Measurements from ENCODE around the gene SIGLEC9. TPM values are rescaled to one million over a fixed set of nuclear protein-coding genes. Genes with fewer than 3 reads are reported as not detected.

SIGLEC9 gene
- total and polyA plus RNA-seq, 8 donors: 0.63 to 46.5 (median 1.4) TPM

GRCh38 chr19:51145916-51146493 lies 21.3 kb downstream of the SIGLEC9 start:
- Histone ChIP-seq H3K4me3 (no peak overlapping the region), H3K27ac (no peak overlapping the region), H3K9me3 (no peaks in the 10 kb centered on the region), H3K27me3 (peaks cover 0 to 33% of the 10 kb centered on the region in 2 donors), H3K4me1 (peaks cover 0 to 64% of the 10 kb centered on the region in 2 donors), H3K36me3 (no peaks in the 10 kb centered on the region)
- intact Hi-C loops (cut with DNase I): no loop called here
- DNase-seq: no peak
- TF ChIP-seq CTCF (IDR thresholded peaks at IDR 0.05): no peak
- no peak for ATAC-seq

GRCh38 chr19:51146751-51147150 lies 22.0 kb downstream of the SIGLEC9 start:
- TF ChIP-seq CTCF (IDR thresholded peaks at IDR 0.05): no peak
- H3K27me3 ChIP-seq: peaks cover 0 to 25% of the 10 kb centered on the region in 2 donors
- H3K4me1 ChIP-seq: peaks cover 0 to 56% of the 10 kb centered on the region in 2 donors
- H3K27ac ChIP-seq: no peak overlapping the region
- intact Hi-C loops (cut with DNase I): no loop called here
- H3K4me3 ChIP-seq: no peak overlapping the region
- no peaks in the 10 kb centered on the region for H3K36me3 ChIP-seq
- ATAC-seq: no peak
- no peak for DNase-seq
- H3K9me3 ChIP-seq: no peaks in the 10 kb centered on the region

- Histone ChIP-seq H3K27me3 (peaks cover 0 to 17% of the 10 kb centered on the region in 2 donors), H3K4me3 (no peak overlapping the region), H3K9me3 (no peaks in the 10 kb centered on the region), H3K36me3 (no peaks in the 10 kb centered on the region), H3K27ac (peak overlapping the region in 1 of 2 donors; percentile 39), H3K4me1 (peaks cover 0 to 47% of the 10 kb centered on the region in 2 donors)
- intact Hi-C loops (cut with DNase I): no loop called here
- no peak for DNase-seq
- ATAC-seq: no peak
- no peak for TF ChIP-seq CTCF (IDR thresholded peaks at IDR 0.05)
Measured at GRCh38 chr19:51147663-51148062, 23.0 kb downstream of the SIGLEC9 start.

- no peak for TF ChIP-seq CTCF (IDR thresholded peaks at IDR 0.05)
- no peaks in the 10 kb centered on the region for H3K36me3 ChIP-seq
- H3K4me3 ChIP-seq: no peak overlapping the region
- DNase-seq (no peak), ATAC-seq (no peak)
- peaks cover 0 to 17% of the 10 kb centered on the region in 2 donors for H3K27me3 ChIP-seq
- peak overlapping the region in 1 of 2 donors; percentile 39 for H3K27ac ChIP-seq
- no peaks in the 10 kb centered on the region for H3K9me3 ChIP-seq
- H3K4me1 ChIP-seq: peaks cover 0 to 40% of the 10 kb centered on the region in 2 donors
- intact Hi-C loops (cut with DNase I): no loop called here
Measured at GRCh38 chr19:51148580-51148979, 23.9 kb downstream of the SIGLEC9 start.

- peaks cover 0 to 25% of the 10 kb centered on the region in 2 donors for H3K27me3 ChIP-seq
Measured at GRCh38 chr19:51150627-51151026, 25.9 kb downstream of the SIGLEC9 start.

More at GRCh38 chr19:51150627-51151026, 25.9 kb downstream of the SIGLEC9 start:
- Histone ChIP-seq H3K36me3 (peaks cover 0 to 4% of the 10 kb centered on the region in 2 donors), H3K27ac (no peak overlapping the region), H3K9me3 (no peaks in the 10 kb centered on the region), H3K4me1 (peaks cover 0 to 23% of the 10 kb centered on the region in 2 donors), H3K4me3 (no peak overlapping the region)
- no peak for DNase-seq
- ATAC-seq: no peak
- intact Hi-C loops (cut with DNase I): no loop called here
- TF ChIP-seq CTCF (IDR thresholded peaks at IDR 0.05): no peak

Measured in left lung (tissue), 10 donors.